ENCODE data around the gene BRCA1. TPM values are rescaled to one million over a fixed set of nuclear protein-coding genes. Genes with fewer than 3 reads are reported as not detected.

BRCA1 gene
- total RNA-seq, 1 donor from 2014 or later, result 56.5 TPM

GRCh38 chr17:43025766-43026537, 99.2 kb downstream of the BRCA1 start:
- intact Hi-C loops (cut with micrococcal nuclease), result no loop called here

GRCh38 chr17:43025290-43025657, 99.9 kb downstream of the BRCA1 start:
- intact Hi-C loops (cut with micrococcal nuclease), result no loop called here

GRCh38 chr17:43024407-43025289, 100.5 kb downstream of the BRCA1 start, which contains the start of gene RND2:
Gene RND2 (plus strand): TSS chr17:43025231. CDS start chr17:43025348, 117 bp downstream.
- intact Hi-C loops (cut with micrococcal nuclease), result no loop called here

GRCh38 chr17:43021741-43022512, 103.2 kb downstream of the BRCA1 start, which contains the start of gene VAT1:
Gene VAT1 (minus strand): TSS chr17:43022385. CDS start chr17:43022322, 63 bp downstream.
- intact Hi-C loops (cut with micrococcal nuclease), result no loop called here

DNA sequence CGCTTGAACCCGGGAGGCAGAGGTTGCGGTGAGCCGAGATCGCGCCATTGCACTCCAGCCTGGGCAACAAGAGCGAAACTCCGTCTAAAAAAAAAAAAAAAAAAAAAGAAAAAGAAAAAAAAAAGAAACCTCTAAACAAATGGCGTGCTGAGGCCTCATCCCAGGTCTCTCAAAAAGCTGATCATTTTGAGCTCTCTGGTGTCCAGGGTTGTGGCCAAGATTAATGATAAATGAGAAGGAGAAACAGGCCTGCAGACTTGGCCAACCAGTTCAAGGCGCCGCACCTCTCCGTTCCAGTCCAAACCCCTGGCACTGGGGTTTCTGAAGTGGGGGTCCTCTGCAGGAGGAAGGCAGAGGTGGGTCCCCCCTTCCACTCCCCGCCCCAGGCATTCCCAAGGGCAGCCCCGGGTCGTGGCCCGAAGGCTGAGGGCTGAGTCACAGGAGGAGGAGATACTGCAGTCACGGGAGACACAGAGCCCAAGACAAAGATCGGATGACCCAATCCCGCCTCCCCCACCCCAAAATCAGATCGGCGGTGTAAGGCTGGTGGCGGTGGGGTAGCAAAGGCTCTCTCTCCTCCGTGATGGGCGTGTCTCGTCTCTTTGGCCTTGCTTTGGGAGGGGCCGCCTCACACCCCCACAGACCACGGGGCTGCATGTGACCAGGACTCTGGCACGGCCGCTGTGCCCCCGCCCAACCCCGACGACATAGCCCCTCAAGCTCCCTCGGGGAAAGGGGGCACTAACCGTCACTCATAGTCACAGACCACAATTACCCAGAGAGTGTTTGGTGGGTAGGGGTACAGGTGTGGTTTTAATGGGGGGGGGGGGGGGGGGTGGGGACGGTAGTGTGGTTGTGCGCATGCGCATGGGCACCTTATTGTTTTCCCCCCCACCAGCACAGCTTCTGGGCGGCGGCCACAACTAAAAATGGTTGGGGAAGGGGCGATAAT, 104.1 kb downstream of the BRCA1 start:
- intact Hi-C loops (cut with micrococcal nuclease), result loop anchor here (1.0 kb wide), 1 partner anchor 15 kb away; the partner anchor contains the start of gene IFI35

- intact Hi-C loops (cut with micrococcal nuclease), result loop anchor here (1.0 kb wide), 1 partner anchor 14 kb away; the partner anchor contains the start of gene IFI35
Observed at GRCh38 chr17:43020030-43020621, 105.0 kb downstream of the BRCA1 start.

- intact Hi-C loops (cut with micrococcal nuclease), result no loop called here
Observed at GRCh38 chr17:43019418-43019817, 105.7 kb downstream of the BRCA1 start.

- intact Hi-C loops (cut with micrococcal nuclease), result no loop called here
Observed at GRCh38 chr17:43018932-43019331, 106.2 kb downstream of the BRCA1 start.

- intact Hi-C loops (cut with micrococcal nuclease), result no loop called here
Observed at GRCh38 chr17:43018008-43018853, 106.9 kb downstream of the BRCA1 start.

GRCh38 chr17:43016216-43016615, 108.9 kb downstream of the BRCA1 start:
- intact Hi-C loops (cut with micrococcal nuclease), result no loop called here

- intact Hi-C loops (cut with micrococcal nuclease), result no loop called here
Observed at GRCh38 chr17:43015579-43015978, 109.6 kb downstream of the BRCA1 start.

DNA sequence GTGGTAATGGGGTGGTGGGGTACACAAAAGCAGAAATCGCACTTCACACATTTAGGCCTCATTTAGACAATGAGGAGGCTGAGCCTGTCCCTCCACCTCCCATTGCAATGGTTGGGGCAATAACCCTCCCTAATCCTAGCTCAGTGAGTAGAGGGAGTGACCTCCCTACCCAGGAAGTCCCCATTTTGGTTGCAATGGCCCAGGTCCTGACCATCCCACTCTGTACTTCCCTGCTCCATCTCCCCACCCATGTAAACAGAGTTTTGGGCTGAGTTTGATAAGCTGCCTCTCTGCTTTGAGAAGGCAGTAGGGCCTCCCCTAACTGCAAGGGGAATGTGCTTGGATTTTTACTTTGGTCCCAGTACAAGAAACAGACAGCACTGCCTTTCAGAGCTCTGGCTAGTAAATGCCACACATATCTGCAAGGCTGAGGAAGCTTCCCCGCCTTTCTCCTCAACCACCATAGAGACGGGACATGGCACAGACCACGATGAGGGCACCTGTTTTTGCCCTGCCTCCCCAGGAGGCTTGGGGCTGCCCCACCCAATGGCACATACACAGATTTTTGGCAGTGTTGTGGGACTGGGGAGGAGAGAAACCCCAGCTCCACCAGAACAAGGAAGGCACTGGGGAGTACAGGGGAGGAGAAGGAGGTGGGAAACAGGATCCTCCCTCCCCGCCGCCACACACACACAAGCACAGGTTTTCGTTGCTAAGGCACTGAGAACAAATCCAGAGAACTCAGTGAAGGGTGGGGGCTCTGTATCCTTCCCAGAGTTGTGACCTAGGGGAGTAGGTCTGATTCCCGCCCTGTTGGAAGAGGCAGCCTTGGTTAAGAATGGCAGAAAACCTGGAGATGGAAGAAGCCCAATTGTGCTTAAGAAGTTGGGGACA, 110.3 kb downstream of the BRCA1 start:
- intact Hi-C loops (cut with micrococcal nuclease), result no loop called here

GRCh38 chr17:43014020-43014648, 111.0 kb downstream of the BRCA1 start:
- intact Hi-C loops (cut with micrococcal nuclease), result no loop called here

- intact Hi-C loops (cut with micrococcal nuclease), result no loop called here
Observed at GRCh38 chr17:43013296-43013695, 111.9 kb downstream of the BRCA1 start.

GRCh38 chr17:43011728-43012472, 113.3 kb downstream of the BRCA1 start:
- intact Hi-C loops (cut with micrococcal nuclease), result no loop called here

- intact Hi-C loops (cut with micrococcal nuclease), result no loop called here
Observed at GRCh38 chr17:43010667-43011308, 114.4 kb downstream of the BRCA1 start.
